ENCODE data around the gene CSTPP1.

DNA sequence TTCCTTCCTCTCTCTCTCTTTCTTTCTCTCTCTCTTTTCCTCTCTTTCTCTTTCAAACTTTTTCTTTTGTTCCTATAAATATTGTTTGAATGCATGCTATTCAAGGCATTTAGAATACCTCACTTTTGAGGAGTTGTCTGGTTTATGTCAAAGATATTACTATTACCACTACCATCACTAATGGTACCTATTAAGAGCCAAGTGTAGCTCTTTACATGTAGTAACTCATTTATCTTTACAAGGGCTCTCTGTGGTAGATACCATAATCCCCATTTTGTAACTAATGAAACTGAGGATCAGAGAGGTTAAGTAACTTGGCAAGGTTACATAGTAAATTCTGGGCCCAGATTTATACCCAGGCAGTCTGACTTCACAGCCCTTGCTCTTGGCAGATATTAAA, 116.0 kb downstream of the CSTPP1 start:
- TF ChIP-seq, protein P1, sequence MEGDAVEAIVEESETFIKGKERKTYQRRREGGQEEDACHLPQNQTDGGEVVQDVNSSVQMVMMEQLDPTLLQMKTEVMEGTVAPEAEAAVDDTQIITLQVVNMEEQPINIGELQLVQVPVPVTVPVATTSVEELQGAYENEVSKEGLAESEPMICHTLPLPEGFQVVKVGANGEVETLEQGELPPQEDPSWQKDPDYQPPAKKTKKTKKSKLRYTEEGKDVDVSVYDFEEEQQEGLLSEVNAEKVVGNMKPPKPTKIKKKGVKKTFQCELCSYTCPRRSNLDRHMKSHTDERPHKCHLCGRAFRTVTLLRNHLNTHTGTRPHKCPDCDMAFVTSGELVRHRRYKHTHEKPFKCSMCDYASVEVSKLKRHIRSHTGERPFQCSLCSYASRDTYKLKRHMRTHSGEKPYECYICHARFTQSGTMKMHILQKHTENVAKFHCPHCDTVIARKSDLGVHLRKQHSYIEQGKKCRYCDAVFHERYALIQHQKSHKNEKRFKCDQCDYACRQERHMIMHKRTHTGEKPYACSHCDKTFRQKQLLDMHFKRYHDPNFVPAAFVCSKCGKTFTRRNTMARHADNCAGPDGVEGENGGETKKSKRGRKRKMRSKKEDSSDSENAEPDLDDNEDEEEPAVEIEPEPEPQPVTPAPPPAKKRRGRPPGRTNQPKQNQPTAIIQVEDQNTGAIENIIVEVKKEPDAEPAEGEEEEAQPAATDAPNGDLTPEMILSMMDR (IDR thresholded peaks at IDR 0.05) = no peak
- no peak for TF ChIP-seq POLR2A (IDR thresholded peaks at IDR 0.05)

Data from right lobe of liver (tissue), 4 donors.